T-helper 1 cell (primary cell): ENCODE data around the gene PRRG4.
"Not testable (repeated sequence)": the region's sequence is repeated elsewhere in the genome, so short reads cannot be mapped to it uniquely, and the experiment has no call there.

Experiments
- DNase-seq, 5 donors: peaks; one replicate each; pipeline ENCODE4 v3.0.0-alpha.2; 2012 to 2020
- total RNA-seq, 4 donors: gene quantifications; one replicate each; lab custom pipeline; 2026; lab: John Stamatoyannopoulos, UW

Gene PRRG4
- total RNA-seq, result 0 to 0.15 (median 0.04) reads per million in 4 donors

DNA sequence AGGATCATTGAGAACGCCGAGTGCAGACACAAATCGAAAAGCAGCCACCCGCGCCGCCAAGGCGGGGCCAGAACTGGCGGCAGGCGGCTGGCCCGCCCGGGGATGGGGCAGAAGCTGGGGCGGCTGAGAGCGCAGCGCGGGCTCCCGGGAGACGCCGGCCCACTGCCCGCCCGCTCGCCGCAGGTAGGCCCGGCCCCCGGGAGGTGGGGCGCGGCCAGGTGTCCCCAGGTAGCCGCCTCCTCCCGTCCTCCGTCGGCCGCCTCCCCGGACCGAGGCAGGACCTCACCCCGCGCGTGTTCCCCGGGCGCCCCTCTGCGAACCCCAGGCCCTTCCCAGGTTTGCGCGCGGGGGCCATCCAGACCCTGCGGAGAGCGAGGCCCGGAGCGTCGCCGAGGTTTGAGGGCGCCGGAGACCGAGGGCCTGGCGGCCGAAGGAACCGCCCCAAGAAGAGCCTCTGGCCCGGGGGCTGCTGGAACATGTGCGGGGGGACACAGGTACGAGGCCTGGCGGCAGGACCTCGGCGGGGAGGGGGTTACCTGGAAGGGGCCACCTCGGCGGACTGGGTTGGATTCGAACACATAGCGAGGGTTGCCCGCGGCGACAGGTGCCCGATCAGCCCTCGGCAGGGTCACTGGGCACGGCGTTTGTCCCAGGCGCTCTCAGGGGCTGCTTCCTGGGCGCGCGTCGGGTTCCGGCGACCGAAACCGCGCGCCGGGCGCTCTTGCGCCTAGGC is at the start of gene PRRG4:
Gene PRRG4 (plus strand): TSS at position 248 of the 733 bp plus-strand sequence. CDS start 603 bp downstream, outside the sequence.
- DNase-seq, result peak in 2 of 5 donors; percentile 1 to 64

DNA sequence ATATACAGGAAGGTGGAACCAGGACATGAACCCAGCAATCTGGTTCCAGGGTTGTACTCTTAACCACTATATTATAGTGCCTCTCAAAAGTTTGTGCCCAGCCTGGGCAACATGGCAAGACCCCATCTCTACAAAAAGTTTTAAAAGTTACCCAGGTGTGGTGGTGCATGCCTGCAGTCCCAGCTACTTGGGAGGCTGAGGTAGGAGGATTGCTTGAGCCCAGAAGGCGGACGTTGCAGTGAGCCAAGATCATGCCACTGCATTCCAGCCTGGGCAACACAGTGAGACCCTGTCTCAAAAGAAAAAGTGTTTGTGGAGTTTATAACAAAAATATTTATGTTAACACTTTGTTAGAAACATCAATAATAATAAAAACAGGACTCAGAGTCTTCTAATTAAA is 48.9 kb upstream of the PRRG4 start:
- DNase-seq, result not testable (repeated sequence)

DNA sequence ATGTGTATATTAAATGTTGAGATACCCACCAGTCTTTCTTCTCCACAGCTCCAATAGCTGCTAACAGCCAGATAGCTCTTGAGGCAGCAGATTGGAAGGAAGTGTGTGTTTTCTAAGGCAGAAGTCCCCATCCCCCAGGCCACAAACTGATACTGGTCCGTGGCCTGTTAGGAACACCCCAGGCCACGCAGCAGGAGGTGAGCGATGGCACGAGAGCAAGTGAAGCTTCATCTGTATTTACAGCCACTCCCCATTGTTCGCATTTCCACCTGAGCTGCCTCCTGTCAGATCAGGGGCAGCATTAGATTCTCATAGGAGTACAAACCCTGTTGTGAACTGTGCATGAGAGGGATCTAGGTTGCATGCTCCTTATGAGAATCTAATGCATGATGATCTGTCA is 48.0 kb upstream of the PRRG4 start:
- DNase-seq, result no peak

DNA sequence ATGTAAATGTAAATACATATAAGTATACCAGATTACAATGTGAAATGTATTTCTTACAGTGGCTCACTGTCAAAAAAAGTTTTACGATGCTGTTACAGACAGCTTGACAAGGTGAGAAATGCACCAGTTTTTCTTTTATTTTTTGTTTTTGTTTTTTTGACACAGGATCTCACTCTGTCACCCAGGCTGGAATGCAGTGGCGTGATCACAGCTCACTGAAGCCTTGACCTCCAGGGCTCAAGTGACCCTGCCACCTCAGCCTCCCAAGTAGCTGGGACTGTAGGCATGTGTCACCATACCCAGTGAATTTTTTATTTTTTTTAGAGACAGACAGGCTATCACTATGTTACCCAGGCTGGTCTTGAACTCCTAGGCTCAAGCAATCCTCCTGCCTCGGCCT is 44.5 kb upstream of the PRRG4 start:
- DNase-seq, result no peak

DNA sequence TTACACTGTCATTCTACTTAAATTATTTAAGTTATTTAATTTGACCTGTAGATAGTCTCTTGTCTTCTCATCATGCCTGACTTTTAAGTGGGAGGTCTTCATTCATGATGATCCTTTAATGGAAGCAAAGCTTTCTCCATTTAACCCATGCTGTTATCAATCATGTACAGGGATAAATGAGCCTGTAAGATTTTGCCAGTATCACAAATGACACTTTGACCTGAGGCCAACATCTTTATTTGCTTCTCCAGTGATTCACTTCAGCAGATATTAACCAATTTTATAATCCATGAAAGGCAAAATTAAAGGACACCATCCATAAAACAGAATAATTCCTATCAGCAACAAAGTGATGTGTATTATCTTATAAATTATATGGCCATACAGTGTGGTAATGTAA is 42.9 kb upstream of the PRRG4 start:
- DNase-seq, result no peak

DNA sequence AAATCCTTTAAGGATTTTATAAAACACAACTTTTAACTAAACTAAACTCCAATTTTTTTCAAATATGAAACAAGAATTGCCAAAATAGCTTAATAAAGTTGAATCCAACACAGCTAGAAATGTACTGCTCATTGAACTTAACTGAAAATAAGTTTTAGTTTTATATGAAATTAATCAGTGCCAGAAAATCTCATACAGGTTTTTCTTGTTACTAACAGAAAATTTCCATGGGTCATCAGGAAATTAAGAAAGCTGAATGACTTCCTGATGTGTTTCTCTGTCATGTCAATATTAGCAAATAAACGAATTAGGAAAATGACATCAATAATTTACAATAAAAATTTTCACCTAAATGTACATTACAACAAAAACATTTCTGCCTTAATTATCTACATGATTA is 38.8 kb upstream of the PRRG4 start:
- no peak for DNase-seq

DNA sequence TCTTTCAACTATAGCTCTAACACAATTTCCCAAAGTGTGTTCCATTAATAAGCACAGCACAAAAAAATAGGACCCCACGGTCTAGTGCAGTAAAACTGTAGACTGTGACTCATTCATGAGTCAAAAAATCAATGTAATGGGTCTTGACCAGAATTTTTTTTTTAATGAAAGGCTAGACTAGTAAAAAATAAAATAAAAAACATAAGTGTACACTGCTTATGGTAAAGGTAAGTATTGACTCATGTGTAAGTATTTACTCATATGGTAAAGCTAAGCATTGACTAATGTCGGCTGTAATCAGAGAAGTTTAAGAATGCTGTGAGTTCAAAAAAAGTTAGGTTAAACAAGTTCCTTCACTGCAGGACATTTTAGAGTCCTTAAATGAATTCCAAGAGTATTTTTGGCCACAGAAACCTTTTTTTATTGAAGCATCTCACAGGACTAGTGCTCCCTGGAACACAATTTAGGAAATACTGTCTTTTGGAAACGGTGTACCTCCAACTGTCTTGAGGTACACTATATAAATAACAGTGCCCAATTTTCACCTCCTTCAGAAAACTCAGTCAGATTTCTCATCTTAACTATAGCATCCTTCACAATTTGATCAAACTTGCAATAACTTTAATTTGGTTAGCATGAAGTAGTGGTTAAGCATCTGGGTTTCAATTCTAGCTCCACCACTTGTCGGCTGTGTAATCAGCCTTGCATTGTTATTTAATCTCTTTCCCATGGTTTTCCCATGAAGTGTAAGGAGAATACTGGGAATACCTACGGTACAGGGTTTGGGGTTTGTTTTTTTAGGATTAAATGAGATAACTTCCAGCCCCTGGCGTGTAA is 37.4 kb upstream of the PRRG4 start:
- no peak for DNase-seq

DNA sequence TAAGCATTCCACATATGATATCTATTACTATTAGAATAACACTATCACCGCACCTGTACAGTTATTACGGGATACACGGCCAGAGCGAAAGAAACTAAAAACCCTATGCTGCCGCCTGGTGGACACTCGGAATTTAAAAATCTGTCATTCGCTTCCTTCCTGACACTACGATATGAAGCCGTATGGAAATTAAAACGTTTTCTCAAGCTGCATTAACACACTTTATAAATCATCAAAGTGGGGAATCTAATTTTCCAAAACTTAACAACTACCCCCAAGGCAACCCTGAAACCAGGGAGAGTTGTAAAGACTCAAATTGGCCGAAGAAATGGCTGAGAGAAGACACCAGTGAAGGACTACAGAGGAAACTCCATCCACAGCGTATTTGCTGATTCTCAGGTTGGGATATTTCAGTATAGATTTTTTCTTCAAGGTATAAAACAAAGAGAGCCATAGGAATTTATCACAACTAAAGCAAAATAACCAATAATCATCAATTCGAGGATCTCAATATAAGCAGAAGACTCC is 36.7 kb upstream of the PRRG4 start:
- DNase-seq, result peak in 4 of 5 donors; percentile 19 to 57 (median 35)

DNA sequence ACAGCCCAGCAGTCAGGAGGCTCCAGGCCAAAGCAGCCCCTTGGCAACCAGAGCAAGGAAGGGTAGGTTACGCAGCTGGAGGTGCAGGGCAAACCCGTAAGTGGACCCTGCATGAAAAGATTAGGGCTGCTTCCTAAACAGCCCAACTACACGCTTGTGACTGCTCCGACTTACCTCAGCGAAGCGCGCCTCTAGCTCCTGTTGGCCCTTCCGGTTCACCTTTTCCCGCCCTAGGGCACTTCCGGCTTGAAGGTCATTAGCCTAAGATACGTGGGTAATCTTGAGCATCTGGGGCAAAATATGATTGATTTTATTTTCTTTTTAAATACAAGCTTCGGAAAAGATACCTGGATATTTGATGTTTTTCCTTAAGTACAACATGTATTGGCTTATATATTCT is 35.3 kb upstream of the PRRG4 start, which contains the start of gene CCDC73:
Gene CCDC73 (minus strand): TSS at position 224 of the 400 bp plus-strand sequence. CDS start 34,419 bp downstream, outside the sequence.
- DNase-seq, result no peak

DNA sequence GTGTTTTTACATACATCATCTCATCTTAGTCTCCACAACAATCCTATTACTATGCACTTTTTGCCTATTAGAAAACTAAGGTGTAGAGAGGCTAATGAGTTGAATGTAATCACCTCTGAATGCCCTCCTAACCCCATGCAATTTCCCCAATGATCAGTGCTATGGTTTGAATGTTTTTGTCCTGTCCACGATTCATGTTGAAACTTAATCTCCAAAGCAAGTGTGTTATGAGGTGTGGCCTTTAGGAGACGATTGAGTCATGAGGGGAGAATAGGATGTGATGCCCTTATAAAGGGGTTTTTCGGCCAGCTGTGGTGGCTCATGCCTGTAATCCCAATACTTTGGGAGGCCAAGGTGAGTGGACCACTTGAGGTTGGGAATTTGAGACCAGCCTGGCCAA is 33.3 kb upstream of the PRRG4 start:
- no peak for DNase-seq

DNA sequence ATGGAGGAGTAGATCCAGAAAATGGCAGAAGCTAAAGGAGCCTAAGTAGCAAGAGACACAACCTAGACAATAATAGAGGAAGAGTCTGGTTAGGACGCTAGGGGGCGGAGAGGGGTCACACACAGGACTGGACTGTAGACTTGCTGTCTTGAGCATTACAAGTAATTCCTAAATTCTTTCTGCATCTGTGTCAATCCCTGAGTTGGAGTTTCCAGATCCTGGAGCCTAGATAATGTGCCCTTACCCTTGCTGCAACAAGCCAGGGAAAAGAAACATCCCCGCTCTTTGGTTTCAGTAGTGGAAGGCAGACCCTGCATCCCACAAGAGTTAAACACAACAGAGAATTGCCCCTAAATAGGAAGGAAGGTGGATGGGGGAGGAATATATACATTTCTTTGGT is 20.4 kb upstream of the PRRG4 start:
- DNase-seq, result peak in 1 of 5 donors; percentile 59

DNA sequence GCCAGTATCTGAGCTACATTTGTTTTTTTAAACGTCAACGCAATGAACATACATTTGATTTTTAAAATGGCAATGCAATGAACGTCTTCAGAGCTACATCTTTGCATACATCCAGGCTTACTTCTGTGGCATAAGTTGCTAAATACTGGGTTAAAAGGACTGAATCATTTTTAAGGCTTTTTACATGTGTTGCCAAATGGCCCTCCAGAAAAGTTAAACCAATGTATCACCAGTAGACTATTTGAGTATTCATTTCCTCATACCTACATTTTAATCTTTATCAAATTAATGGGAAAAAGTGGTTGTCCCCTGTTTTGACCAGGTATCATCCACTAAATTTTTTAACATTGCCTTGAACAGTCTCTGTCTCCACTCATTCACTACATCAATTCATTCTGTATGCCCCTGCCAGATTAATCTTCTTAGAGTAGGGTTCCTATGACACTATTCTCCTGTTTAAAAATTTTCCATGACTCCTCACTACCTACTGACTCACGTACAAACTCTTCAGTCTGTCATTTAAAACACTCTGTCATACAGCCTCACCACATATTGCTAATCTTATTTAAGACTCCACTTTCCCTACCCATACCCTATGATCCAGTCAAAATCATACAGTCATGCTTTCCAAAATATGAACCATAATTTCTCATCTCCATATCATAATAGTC is 12.4 kb upstream of the PRRG4 start:
- no peak for DNase-seq

DNA sequence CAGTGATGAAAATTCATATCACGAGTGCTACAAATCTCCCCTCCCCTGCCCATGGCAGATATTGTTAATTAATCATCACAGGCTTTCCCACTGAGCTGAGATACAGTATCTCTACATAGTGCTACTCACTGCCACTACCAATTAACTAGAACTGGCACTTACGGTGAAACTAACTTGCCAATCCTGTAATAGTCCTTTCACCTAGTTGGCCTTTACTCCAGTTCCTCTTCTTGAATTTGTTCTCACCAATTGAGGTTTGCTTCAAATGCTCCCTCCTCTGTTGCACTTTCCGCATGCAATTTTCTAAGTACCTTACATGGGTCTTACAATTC is 11.9 kb upstream of the PRRG4 start:
- DNase-seq, result no peak

DNA sequence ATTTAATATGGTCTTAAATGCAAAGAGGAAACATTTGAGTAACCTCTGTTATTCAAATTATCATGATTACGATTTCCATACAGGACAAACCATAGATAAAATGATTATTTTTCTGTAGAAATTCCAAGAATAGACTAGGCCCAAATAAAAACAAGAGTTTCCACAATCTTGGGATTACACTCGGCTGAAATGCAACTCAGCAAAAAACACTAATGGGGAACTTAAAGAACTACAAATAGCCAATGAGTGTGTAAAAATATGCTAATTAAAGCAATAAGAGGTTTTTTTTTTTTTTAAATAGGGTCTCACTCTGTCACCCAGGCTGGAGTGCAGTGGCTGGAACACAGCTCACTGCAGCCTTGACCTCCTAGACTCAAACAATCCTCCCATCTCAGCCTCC is 10.5 kb upstream of the PRRG4 start:
- no peak for DNase-seq

DNA sequence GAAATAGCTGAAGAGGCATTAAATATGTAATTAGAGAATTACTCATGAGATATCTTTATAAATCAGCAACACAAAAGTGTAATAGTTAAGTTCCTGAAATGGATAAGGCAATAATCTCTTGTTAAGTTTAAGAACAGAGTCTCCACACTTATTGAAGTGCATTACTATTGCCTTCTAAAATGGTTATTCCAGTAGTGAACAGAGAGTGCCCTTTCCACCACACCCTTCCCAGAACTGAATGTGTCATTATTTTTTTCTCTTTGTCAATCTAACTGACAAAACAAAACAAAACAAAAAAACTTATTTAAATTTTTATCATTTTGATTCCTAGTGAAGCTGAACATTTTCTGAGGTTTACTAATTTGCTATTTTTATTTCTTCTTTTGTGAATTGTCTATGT is 9.2 kb upstream of the PRRG4 start:
- DNase-seq, result no peak

DNA sequence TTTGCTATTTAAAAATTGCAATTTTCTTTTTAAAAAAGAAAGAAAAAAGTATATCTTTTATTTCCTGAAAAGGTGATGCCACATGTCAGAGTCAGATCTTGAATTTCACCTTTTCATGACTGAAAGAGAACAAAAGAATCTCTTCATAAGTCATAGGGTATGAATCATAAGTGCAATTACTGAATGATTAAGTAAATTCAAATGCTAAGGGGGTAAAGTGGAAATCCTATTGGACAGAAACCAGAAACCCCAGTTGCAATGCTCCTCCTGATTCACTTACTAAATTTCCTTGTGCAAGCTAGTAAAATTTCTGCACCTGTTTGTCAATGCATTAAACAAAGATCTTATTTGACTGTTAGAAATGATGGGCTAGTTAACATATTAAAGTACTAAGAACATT is 8.2 kb upstream of the PRRG4 start:
- no peak for DNase-seq

DNA sequence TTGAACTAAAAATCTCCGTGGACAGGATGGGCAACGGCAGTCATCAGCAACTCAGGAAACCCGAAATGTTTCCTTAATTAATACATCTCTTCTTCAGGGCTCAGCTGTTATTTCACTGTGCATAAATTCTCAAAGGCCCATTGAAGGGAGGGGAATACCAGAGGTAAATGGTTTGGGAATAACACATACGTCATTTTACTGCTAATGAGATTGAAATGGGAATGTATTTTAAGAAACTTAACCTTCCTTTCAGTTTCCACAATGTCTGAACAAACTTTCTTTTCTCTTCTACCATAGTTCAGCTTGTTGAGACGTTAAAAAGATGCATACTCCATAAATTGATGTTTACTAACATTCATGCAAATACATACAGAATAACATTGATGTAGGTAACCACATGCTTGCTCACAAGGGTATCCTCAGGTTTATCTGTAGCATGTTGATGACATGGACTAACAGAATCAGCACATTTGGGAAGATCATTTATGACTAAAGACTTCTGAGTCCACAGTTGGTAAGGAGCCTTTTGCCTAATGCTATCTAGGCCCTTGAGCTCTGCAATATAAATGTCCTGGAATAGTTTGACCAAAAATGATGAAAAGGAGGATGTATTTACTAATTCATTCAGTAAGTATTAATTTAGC is 7.7 kb upstream of the PRRG4 start:
- DNase-seq, result no peak

DNA sequence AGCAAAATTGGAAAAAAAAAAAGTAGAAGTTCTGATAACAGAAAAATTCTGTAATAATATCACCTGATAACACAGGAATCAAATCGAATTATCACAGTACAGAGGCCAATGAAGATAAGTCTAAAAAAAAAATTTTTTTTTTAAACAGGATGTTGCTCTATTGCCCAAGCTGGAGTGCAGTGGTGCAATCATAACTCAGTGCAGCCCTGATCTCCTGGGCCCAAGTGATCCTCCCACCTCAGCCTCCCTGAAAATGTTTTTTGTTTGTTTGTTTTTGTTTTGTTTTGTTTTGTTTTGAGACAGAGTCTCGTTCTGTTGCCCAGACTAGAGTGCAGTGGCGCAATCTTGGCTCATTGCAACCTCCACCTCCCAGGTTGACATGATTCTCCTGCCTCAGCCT is 6.1 kb upstream of the PRRG4 start:
- not testable (repeated sequence) for DNase-seq

DNA sequence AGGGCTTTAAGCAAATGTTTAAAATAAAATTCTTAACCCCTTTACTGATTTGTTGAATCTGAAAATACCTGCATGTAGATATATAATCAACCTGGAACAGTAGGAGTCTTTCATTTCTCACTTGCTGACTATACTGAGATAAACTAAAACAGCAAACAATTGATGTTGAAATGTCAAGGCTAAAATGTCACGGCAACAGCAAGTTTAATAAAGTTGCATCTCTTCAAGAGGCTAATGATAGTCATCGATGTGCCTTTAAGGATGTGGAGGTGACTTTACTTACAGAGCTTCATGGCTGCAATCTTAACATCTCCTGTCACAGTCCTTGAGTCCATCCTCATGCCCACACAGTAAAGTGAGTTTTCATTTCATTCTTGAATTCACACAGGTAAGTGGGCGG is 3.6 kb upstream of the PRRG4 start:
- DNase-seq, result no peak

DNA sequence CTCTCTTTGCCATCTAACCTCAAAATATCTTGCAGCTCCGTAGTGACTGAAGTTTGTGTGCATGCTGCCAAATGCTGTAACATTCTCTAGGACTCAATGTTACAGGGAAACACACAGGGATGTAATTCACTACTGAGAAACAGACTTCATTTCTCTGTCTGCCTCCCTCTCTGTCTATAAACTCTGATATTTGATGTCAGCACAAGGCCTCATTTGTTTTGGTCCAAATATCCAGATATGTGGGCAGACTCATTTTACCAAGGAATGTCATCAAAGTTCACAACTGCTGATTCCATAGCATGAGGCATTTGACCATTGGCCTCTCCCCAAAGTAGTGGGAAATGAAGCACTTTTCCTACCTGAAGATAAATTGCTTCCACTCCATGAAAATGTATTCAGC is 2.5 kb upstream of the PRRG4 start:
- DNase-seq, result no peak

DNA sequence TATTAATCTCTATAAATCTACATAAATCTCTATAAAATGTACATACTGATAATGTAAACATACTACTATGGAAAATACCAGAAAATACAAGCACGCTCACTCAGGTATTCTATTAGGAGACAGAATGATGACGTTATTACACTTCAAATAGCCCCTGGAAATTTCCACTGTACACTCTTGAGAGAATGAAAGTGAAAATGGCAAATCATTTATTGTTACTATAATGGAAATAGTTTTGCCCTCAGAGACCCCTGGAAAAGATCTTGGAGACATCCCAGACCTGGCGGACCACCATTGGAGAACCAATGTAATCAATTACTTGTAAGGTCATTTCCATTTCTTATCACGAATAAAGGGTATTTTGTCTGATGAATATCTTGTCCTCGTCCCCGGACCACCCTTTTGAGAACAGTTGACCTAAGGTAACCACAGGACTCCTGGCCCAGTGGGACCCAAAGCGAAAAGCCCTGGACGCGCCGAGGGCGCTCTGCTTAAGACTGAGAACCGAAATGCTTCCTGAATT is 509 bp upstream of the PRRG4 start:
- DNase-seq, result peak in 1 of 5 donors; percentile 29

DNA sequence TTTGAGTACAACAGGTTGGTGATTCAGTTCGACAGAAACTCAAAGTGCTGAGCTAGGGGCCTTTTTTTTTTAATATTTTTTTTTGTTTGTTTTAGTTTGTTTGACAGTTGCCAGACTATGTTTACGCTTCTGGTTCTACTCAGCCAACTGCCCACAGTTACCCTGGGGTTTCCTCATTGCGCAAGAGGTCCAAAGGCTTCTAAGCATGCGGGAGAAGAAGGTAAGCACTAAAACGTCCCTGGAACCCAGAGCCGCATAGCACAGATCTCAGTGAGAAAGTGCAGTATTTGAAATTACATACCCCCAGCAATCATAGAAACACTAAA is 649 bp downstream of the PRRG4 start:
- no peak for DNase-seq

DNA sequence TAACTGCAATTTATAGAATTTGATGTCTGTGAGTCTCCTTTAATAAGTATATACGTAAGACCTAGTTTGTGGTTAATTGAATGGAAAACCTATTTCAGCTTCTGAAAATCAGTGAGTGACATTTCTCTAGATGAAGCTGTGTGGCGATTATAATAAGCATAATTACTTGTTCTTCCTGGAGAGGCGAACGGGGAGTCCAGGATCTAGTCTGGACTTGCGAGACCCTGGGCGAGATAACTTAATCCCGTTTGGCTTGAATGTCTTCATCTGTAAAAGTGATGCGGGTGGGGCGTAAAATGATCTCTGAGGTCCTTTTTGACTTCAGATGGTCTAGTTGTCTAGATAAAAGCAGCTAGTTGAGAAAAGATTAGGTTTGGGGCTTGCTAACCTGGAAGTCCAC is 1.1 kb downstream of the PRRG4 start:
- DNase-seq, result no peak
